ENCODE measurements around the gene PRKCQ.

Gene PRKCQ

GRCh38 chr10:6579904-6580278 lies at the start of gene PRKCQ:
TSS of gene PRKCQ (minus strand) at chr10:6580276. CDS start at chr10:6515135, 65,141 bp downstream.
- DNase-seq, result no peak

DNA sequence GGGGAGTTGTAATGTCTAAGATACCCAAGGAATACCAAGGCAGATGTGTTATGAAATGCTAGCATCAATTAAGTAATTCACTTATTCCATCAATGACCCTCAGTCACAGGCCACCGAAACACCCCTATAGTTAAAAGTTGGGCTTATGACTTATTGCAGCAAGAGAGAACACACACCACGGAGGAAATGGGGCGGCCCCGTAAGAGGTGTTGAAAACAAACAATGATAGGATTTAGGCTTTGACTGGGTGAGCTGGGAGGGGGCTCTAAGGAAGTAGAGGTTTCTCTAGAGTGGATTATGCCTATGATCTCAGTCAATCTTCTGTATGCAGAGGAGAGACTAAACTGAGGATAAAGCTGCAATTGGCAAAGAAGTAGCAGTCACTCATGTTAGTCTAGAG lies 45.4 kb upstream of the PRKCQ start:
- DNase-seq, result no peak

DNA sequence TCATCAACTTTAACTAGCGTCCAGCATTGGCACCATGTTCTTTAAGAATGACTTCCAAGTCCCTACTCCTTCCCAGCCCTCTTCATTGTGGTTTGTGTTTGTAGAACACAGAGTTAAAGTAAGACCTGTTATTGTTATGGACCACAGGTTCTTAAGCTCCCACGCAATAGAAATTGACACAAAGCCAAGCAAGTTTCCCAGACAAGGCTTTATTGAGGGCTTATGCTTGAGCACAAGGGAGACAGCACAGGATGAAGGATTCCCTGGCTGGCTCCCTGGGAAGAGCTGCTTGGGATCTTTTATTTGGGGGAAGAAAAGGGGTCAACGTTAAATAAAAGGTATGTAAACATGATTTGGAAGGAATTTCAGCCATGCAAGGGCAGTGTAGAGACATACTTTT lies 44.3 kb upstream of the PRKCQ start:
- no peak for DNase-seq

DNA sequence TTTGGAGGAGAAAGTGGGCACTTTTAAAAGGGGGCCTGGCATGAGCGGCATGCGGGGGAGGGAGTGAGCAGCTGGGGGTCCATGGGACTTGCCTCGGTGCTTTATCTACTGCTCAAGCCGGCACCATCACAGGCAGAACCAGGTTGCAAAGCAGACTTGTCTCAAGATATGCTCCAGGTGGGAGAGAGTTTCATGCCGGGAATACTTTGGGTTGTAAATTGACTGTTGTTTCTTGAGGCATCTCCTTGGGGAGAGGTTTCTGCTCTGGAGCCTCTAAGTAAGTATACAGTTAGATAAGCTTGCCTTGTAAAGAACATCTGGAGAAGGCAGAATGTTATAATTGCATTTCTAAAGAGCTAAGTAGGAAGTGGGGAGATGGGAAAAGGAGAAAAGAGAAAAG lies 42.8 kb upstream of the PRKCQ start:
- DNase-seq, result no peak

DNA sequence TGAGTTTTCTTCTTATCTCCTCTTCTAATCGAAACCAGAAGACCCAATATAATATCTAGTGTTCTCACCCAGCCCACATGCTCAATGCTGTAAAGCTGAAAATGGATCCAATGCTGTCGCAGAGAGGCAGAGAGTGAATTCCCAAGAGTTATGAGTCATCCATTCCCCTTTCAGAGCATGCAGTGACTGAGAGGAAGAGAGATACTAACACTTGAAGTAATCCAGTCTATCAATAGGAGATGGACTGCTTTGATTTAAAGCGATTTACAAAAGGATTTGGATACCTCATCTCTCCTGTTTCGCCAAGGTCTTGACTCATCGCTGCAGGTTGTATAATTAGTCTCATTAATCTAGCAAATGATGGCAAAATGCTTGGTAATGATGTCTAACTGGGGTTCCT lies 41.5 kb upstream of the PRKCQ start:
- no peak for DNase-seq

DNA sequence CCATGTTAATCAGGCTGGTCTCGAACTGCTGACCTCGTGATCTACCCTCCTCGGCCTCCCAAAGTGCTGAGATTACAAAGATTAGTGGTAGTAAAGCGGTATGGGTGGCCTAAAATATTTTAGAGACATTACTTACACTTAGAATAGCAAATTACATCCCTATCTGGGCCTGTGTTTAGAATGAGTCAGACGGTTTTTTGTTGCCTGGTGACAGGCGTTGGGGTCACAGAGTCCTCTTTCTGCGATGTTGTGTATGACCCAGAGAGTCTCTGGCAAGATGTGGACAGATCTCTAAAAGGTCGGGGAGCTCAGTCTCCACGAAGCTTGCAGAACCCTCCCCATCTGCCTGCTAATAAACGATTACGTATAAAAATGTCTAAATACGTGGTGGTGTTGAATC lies 39.6 kb upstream of the PRKCQ start:
- DNase-seq, result no peak

GRCh38 chr10:6618340-6618739 lies 38.3 kb upstream of the PRKCQ start:
- DNase-seq, result no peak

DNA sequence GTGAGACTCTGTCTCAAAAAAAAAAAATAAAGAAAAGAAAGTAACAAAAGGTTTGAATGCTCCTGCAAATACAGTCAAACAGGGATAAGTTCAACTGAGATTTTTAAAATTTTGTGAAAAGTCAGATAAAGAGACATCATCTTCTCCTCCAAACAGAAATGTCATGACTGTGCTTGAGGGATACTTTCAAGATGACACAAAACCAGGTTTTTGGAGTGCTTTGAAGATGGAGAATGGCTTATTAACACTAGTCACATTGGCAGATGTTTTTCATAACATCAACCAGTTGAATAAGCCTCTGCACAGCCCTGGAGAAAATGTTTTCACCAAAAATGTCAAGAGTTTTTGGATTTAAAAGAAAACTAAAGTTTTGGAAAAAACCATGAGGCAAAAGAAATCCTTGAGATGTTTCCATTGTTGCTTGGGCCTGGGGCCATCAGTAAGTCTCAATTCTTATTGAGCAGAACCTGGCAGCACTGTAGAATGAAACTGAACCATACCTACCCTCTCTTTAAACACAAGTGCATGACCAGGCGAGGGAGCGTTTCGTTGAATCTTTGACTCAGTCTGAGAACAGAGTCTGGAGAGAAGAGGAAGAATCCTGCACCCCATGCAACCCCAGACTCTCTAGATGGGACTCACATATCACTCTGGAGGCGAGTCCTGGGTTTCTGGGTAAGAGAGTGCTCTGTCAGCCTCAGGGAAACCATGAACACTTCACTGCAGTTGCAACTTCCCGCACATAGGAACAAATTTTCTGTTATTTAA lies 37.4 kb upstream of the PRKCQ start:
- DNase-seq, result no peak

GRCh38 chr10:6615971-6616370 lies 35.9 kb upstream of the PRKCQ start:
- DNase-seq, result no peak

DNA sequence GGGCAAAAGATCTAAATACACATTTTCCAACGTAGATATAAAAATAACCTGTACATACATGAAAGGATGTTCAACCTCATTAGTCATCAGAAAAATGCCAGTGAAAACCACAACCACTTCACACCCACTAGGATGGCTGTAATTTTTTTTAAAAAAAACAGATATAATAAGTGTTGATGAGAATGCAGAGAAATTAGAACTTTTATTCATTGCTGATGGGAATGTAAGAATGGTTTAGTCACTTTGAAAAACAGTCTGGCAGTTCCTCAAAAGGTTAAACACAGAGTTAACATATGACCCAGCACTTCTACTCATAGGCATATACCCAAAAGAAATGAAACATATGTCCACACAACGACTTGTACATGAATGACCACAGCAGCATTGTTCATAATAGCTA lies 32.3 kb upstream of the PRKCQ start:
- no peak for DNase-seq

DNA sequence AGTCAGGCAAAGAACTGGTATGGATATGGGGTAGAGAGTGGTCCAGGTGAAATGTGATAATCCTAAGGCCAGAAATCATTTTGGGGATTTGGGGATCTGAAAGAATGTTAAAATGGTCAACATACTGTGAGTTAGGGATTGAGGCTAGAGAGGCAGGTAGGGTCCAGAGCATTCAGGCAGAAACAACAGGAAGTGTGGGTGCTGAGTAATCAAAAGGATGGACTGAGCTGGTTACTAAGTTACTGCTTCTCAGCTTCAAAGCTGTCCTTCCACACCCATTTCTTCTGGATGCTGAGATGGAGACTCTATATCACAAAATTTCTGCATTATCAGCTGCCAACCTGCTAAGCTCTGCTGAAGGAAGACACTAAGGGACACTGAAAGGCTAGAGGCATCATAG lies 30.6 kb upstream of the PRKCQ start:
- DNase-seq, result no peak

- DNase-seq, result no peak
Observed at GRCh38 chr10:6609625-6610024, 29.5 kb upstream of the PRKCQ start.

- no peak for DNase-seq
Observed at GRCh38 chr10:6607778-6608177, 27.7 kb upstream of the PRKCQ start.

DNA sequence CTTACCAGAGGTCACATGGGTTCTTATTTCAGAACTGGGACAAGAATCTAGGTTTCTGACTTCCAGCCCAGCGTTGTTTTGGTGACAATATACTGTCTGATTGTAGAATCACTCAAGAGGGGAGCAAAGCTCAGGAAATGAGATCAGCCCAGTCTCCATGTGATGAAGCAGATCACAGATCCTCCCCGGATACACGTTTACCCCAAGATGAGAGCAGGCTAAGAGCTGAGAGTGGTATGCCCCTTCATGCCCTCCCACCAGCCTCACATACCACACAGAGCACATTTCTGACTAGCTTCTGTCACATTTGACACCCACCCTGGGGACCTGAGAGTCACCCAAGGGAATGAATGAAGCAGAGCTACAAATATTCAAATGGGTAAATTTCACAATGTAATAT lies 27.1 kb upstream of the PRKCQ start:
- no peak for DNase-seq

GRCh38 chr10:6603142-6604125 lies 23.4 kb upstream of the PRKCQ start:
- no peak for DNase-seq

DNA sequence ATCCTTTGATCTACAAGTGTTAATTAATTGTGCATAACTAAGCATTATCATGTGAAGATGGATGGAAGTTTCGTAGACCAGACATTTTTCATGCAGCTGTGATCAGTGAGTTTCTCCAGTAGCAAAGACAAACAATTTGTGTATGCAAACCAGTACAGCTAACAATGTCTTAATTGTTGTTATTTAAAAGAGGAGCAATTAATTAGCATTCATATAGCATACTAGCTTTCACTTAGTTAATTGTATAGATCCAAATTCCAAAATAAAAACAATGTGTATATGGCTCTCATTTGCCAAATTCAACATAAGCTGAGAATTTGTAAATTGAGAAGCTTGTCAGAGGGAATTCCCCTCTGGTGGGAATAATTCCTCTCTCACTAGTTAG lies 22.6 kb upstream of the PRKCQ start:
- no peak for DNase-seq

GRCh38 chr10:6602026-6602699 lies 22.1 kb upstream of the PRKCQ start:
- DNase-seq, result no peak

DNA sequence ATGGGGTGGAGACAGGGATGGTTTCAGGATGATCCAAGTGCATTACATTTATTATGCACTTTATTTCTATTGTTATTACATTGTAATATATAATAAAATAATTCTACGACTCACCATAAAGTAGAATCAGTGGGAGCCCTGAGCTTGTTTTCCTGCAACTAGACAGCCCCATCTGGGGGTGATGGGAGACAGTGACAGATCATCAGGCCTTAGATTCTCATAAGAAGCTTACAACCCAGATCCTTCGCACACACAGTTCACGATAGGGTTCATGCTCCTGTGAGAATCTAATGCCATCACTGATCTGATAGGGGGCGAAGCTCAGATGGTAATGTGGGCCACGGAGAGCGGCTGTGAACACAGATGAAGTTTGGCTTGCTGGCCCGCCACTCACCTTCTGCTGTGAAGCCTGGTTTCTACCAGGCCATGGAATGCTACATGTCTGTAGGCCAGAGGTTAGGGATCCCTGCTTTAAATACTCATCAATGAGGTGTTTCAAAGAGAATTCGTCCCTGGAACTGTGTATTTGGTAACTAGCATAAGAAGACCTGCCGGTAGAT lies 21.2 kb upstream of the PRKCQ start:
- no peak for DNase-seq

GRCh38 chr10:6600224-6600987 lies 20.3 kb upstream of the PRKCQ start:
- DNase-seq, result no peak

GRCh38 chr10:6598679-6599078 lies 18.6 kb upstream of the PRKCQ start:
- no peak for DNase-seq

- DNase-seq, result no peak
Observed at GRCh38 chr10:6597478-6597877, 17.4 kb upstream of the PRKCQ start.

DNA sequence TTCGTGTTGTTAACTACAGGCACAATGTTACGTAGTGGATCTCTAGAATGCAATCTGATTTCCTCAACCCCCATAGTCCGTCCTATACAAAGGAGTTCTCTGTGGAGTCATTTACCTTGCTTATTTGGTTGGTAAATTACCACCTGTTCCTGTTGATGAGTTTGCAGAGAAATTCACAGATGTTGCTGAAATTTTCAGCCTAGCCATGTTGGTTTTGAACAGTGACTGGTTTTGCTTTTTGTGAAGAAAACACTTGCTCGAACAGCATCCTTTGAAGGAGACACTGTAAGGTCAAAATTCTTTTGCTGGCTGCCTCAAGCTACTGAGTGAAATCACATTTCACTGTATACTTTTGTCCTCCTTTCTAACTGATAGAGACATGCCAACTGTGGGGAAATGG lies 15.4 kb upstream of the PRKCQ start:
- DNase-seq, result no peak
